HEK293 (cell line): ENCODE results near the gene TMEM121.

Experiments
- CTCF ChIA-PET: fragments of 350-600 bp; formaldehyde crosslinking; extraction: SDS; loops from one replicate; lab custom pipeline; 2021; ENCODE audit warnings: antibody characterized with exemption; lab: Yijun Ruan, JAX
- POLR2A ChIA-PET: fragments of 300-600 bp; formaldehyde crosslinking; extraction: SDS; loops from one replicate; lab custom pipeline; 2020; ENCODE audit warnings: antibody characterized with exemption, inconsistent platforms; lab: Yijun Ruan, JAX
- H3K27ac ChIP-seq: fragments of 200-500 bp; sonication (Bioruptor generic); 2 replicates; pipeline ENCODE4 v1.5.1; 2014; ENCODE audit warnings: low read depth, low read length, control low read depth, inconsistent platforms; ENCODE audit errors: extremely low read depth
- H3K36me3 ChIP-seq, 2 experiments: fragments of 200-500 bp in 1 of 2; sonication (Bioruptor generic) in 1 of 2; 1 replicate in 1 of 2; 2 replicates in 1 of 2; pipeline ENCODE4 v1.5.1; 2014 to 2017; ENCODE audit warnings: inconsistent platforms in 2 of 2, low read length in 2 of 2; ENCODE audit not compliant: control insufficient read depth in 2 of 2, insufficient read depth in 1 of 2
- H3K4me1 ChIP-seq: fragments of 200-500 bp; sonication (Bioruptor generic); 2 replicates; pipeline ENCODE4 v1.5.1; 2014; ENCODE audit warnings: mild to moderate bottlenecking, low read length, inconsistent platforms; ENCODE audit not compliant: control insufficient read depth, insufficient read depth
- H3K4me3 ChIP-seq: 2 replicates; pipeline ENCODE4 v1.5.1; 2011; ENCODE audit warnings: low read depth, mild to moderate bottlenecking, control low read depth, low read length, moderate library complexity
- H3K9me3 ChIP-seq: fragments of 200-500 bp; sonication (Bioruptor generic); 2 replicates; pipeline ENCODE4 v1.5.1; 2014; ENCODE audit warnings: low read depth, low read length, inconsistent platforms; ENCODE audit not compliant: control insufficient read depth, insufficient read depth
- BCL11A ChIP-seq: fragments of 450-650 bp; formaldehyde crosslinking; IDR thresholded peaks from 2 replicates; pipeline ENCODE4 v1.5.1; 2016; ENCODE audit warnings: low read depth, missing biosample characterization, missing genetic modification characterization
- MYNN ChIP-seq: fragments of 450-650 bp; formaldehyde crosslinking; IDR thresholded peaks from 2 replicates; pipeline ENCODE4 v1.5.1; 2016; ENCODE audit warnings: missing biosample characterization, missing genetic modification characterization, borderline replicate concordance
- ZFHX2 ChIP-seq: fragments of 450-650 bp; formaldehyde crosslinking; conservative IDR thresholded peaks from 2 replicates; pipeline ENCODE4 v1.5.1; 2016; ENCODE audit warnings: missing biosample characterization, missing genetic modification characterization
- ZNF112 ChIP-seq: fragments of 450-650 bp; formaldehyde crosslinking; IDR thresholded peaks from 2 replicates; pipeline ENCODE4 v1.5.0; 2017; ENCODE audit warnings: missing biosample characterization, missing genetic modification characterization
- ZNF146 ChIP-seq: fragments of 450-650 bp; formaldehyde crosslinking; IDR thresholded peaks from 2 replicates; pipeline ENCODE4 v1.5.1; 2016; ENCODE audit warnings: missing biosample characterization, missing genetic modification characterization
- ZNF221 ChIP-seq: fragments of 450-650 bp; formaldehyde crosslinking; IDR thresholded peaks from 2 replicates; pipeline ENCODE4 v1.5.1; 2017; ENCODE audit warnings: missing biosample characterization, missing genetic modification characterization, borderline replicate concordance
- ZNF302 ChIP-seq: fragments of 450-650 bp; formaldehyde crosslinking; IDR thresholded peaks from 2 replicates; pipeline ENCODE4 v1.5.1; 2016; ENCODE audit warnings: missing biosample characterization, missing genetic modification characterization, low read depth
- ZNF404 ChIP-seq: fragments of 450-650 bp; formaldehyde crosslinking; IDR thresholded peaks from 2 replicates; pipeline ENCODE4 v1.5.1; 2017; ENCODE audit warnings: missing biosample characterization, missing genetic modification characterization
- ZNF585B ChIP-seq: fragments of 450-650 bp; formaldehyde crosslinking; IDR thresholded peaks from 2 replicates; pipeline ENCODE4 v1.5.1; 2016; ENCODE audit warnings: missing biosample characterization, missing genetic modification characterization
- ZNF600 ChIP-seq: fragments of 450-650 bp; formaldehyde crosslinking; IDR thresholded peaks from 2 replicates; pipeline ENCODE4 v1.5.1; 2016; ENCODE audit warnings: missing biosample characterization, missing genetic modification characterization
- ZNF624 ChIP-seq: fragments of 450-650 bp; formaldehyde crosslinking; IDR thresholded peaks from 2 replicates; pipeline ENCODE4 v1.5.1; 2017; ENCODE audit warnings: missing biosample characterization, missing genetic modification characterization
- ZNF843 ChIP-seq: fragments of 450-650 bp; formaldehyde crosslinking; IDR thresholded peaks from 2 replicates; pipeline ENCODE4 v1.5.1; 2016; ENCODE audit warnings: missing biosample characterization, missing genetic modification characterization
- TF ChIP-seq, protein P1 (sequence below): fragments of 450-650 bp; formaldehyde crosslinking; IDR thresholded peaks from 2 replicates; pipeline ENCODE4 v1.5.1; 2016; ENCODE audit warnings: missing biosample characterization, missing genetic modification characterization, borderline replicate concordance
- TF ChIP-seq, protein P2 (sequence below): fragments of 450-650 bp; formaldehyde crosslinking; IDR thresholded peaks from 2 replicates; pipeline ENCODE4 v1.5.1; 2016; ENCODE audit warnings: missing biosample characterization, missing genetic modification characterization

The TMEM121 gene

DNA sequence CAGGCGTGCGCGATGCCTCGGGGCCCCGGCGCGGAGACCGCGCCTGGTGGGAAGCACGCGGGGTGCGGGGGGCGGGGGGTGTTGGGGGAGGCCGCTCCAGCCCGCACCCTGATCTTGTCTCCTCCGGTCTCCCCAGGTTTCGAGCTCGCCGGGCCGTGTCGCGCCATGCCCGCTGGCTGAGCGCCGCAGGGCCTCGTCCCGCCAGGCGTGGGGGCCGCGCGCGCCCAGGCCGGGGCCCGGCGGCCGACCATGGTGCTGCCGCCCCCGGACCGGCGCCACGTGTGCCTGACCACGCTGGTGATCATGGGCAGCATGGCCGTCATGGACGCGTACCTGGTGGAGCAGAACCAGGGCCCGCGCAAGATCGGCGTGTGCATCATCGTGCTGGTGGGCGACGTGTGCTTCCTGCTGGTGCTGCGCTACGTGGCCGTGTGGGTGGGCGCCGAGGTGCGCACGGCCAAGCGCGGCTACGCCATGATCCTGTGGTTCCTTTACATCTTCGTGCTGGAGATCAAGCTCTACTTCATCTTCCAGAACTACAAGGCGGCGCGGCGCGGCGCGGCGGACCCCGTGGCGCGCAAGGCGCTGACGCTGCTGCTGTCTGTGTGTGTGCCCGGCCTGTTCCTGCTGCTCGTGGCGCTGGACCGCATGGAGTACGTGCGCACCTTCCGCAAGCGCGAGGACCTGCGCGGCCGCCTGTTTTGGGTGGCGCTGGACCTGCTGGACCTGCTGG, 2.4 kb downstream of the TMEM121 start:
- Histone ChIP-seq H3K27ac (no peak overlapping the region), H3K4me1 (0 out of 2 replicates have a peak, but pooled peaks cover 2% of the 10 kb centered on the region), H3K4me3 (no peak overlapping the region), H3K36me3 (peaks cover 0 to 24% of the 10 kb centered on the region in 2 experiments; a peak in 1 of 3 replicates), H3K9me3 (no peaks in the 10 kb centered on the region)
- TF ChIP-seq ZNF624, result no peak
- no peak for TF ChIP-seq ZNF112 (tag by site-specific recombination)
- no peak for TF ChIP-seq ZNF843 (tag by site-specific recombination)
- TF ChIP-seq, protein P1, sequence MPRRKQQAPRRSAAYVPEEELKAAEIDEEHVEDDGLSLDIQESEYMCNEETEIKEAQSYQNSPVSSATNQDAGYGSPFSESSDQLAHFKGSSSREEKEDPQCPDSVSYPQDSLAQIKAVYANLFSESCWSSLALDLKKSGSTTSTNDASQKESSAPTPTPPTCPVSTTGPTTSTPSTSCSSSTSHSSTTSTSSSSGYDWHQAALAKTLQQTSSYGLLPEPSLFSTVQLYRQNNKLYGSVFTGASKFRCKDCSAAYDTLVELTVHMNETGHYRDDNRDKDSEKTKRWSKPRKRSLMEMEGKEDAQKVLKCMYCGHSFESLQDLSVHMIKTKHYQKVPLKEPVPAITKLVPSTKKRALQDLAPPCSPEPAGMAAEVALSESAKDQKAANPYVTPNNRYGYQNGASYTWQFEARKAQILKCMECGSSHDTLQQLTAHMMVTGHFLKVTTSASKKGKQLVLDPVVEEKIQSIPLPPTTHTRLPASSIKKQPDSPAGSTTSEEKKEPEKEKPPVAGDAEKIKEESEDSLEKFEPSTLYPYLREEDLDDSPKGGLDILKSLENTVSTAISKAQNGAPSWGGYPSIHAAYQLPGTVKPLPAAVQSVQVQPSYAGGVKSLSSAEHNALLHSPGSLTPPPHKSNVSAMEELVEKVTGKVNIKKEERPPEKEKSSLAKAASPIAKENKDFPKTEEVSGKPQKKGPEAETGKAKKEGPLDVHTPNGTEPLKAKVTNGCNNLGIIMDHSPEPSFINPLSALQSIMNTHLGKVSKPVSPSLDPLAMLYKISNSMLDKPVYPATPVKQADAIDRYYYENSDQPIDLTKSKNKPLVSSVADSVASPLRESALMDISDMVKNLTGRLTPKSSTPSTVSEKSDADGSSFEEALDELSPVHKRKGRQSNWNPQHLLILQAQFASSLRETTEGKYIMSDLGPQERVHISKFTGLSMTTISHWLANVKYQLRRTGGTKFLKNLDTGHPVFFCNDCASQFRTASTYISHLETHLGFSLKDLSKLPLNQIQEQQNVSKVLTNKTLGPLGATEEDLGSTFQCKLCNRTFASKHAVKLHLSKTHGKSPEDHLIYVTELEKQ (tag by site-specific recombination), result no peak
- TF ChIP-seq BCL11A (tag by site-specific recombination), result no peak
- TF ChIP-seq, protein P2, sequence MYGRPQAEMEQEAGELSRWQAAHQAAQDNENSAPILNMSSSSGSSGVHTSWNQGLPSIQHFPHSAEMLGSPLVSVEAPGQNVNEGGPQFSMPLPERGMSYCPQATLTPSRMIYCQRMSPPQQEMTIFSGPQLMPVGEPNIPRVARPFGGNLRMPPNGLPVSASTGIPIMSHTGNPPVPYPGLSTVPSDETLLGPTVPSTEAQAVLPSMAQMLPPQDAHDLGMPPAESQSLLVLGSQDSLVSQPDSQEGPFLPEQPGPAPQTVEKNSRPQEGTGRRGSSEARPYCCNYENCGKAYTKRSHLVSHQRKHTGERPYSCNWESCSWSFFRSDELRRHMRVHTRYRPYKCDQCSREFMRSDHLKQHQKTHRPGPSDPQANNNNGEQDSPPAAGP, result no peak
- no peak for TF ChIP-seq ZNF404 (tag by site-specific recombination)
- TF ChIP-seq MYNN, result no peak
- POLR2A ChIA-PET, result interaction anchor here (0.6 to 1.0 kb wide), 4 partner anchors 39 to 228 kb away, joined by 3 to 4 read pairs (median 3); partner anchors contain the start of gene BRF1
- CTCF ChIA-PET, result interaction anchor here (0.7 to 2.1 kb wide), 11 partner anchors 9 to 530 kb away, joined by 3 to 13 read pairs (median 4); no protein-coding TSS in a partner anchor

DNA sequence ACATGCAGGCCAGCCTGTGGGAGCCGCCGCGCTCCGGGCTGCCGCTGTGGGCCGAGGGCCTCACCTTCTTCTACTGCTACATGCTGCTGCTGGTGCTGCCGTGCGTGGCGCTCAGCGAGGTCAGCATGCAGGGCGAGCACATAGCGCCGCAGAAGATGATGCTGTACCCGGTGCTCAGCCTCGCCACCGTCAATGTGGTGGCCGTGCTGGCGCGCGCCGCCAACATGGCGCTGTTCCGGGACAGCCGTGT, 2.9 kb downstream of the TMEM121 start:
- TF ChIP-seq ZNF221 (tag by site-specific recombination), result no peak
- Histone ChIP-seq H3K4me1 (0 out of 2 replicates have a peak, but pooled peaks cover 2% of the 10 kb centered on the region), H3K9me3 (no peaks in the 10 kb centered on the region), H3K27ac (no peak overlapping the region), H3K4me3 (no peak overlapping the region), H3K36me3 (peaks cover 0 to 24% of the 10 kb centered on the region in 2 experiments; a peak in 1 of 3 replicates)
- POLR2A ChIA-PET, result no interaction called here
- CTCF ChIA-PET, result interaction anchor here (1.6 to 2.1 kb wide), 2 partner anchors 9 to 158 kb away, joined by 5 to 8 read pairs; no protein-coding TSS in a partner anchor

DNA sequence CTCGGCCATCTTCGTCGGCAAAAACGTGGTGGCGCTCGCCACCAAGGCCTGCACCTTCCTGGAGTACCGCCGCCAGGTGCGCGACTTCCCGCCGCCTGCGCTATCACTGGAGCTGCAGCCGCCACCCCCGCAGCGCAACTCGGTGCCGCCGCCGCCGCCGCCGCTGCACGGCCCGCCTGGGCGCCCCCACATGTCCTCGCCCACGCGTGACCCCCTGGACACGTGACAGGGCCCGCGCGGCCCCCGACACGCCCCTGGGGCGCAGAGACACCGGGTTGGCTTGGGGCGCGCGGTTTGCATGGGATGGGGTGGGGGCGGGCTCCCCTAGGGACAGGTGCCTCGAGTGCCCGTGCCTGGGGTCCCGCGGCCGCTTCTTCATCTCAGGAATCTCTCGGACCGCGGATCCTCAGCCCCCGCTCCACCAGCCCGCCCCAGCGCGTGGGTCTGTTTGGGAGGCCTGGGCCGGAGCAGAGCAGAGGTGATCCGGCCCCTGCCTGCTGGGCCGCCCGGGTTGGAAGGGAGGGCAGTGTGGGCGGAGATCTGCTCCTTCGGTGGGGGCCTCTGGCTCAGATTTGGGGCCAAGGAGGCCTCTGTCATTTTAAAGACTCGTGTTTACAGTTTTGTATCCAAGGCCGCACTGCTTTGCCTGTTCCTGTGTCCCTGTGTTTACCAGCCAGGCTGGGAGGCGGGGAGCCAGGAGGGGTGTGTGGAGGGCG, 3.3 kb downstream of the TMEM121 start:
- ChIA-PET POLR2A (no interaction called here), CTCF (interaction anchor here (0.6 to 2.1 kb wide), 3 partner anchors 8 to 158 kb away, joined by 3 to 8 read pairs (median 5); no protein-coding TSS in a partner anchor)
- Histone ChIP-seq H3K9me3 (no peaks in the 10 kb centered on the region), H3K27ac (no peak overlapping the region), H3K4me1 (0 out of 2 replicates have a peak, but pooled peaks cover 2% of the 10 kb centered on the region), H3K36me3 (peaks cover 0 to 24% of the 10 kb centered on the region in 2 experiments; a peak in 1 of 3 replicates)
- TF ChIP-seq ZNF146 (no peak), ZFHX2 (0 out of 2 replicates have a peak, but pooled peaks have one; percentile 28), ZNF585B (tag by site-specific recombination) (no peak), ZNF600 (tag by site-specific recombination) (peak; percentile 60; the same call in 1 of the 2 replicates), ZNF302 (tag by site-specific recombination) (no peak)
- TF ChIP-seq, all 188 proteins: peak for 2
- H3K4me3 ChIP-seq, result no peak overlapping the region
